Stimulated activated CD8-positive, alpha-beta memory T cell treated with anti-CD3 and anti-CD28 coated beads, Interleukin-12 subunit alpha, Interleukin-12 subunit beta, amount 100 ng/mL, for 24 hours (primary cell): ENCODE results near the gene CD80.

ENCODE experiments used
- DNase-seq: peaks from one replicate; pipeline ENCODE4 v3.0.0-alpha.2; 2020; ENCODE audit errors: extremely low read depth

Gene CD80

DNA sequence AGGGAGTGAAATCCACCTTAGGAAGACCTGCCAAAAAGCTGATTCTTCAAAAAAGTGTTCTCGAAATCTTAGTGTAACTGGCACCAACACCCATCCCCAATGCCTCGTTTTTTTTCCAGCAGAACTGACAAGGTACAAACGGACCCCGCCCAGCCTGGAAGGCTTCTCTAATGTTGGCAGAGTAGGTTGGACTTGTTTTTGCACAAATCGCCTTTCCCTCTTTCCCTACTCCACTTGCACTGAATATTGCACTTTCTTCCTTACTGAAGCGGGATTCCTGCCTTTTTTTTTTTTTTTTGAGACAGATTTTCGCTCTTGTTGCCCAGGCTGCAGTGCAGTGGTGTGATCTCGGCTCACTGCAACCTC lies 61.6 kb downstream of the CD80 start:
- no peak for DNase-seq

DNA sequence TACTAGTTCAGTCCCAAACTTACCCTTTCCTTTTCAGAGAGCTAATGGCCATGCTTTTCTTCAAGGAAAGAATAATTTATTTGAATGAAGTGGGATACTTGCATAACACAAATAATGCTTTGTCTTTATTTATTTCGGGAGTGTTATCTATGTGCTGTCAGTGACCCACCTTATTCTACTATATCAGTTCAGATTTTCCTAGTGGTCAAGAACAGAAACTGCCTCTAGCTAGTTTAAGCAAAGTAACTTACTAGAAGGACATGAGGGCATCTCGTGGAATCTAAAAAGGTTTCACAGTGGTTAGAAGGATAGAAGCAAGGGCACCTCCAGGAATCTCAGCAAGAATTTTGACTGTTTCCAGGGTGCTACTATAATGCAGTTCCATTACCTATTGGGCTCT lies 64.8 kb downstream of the CD80 start:
- DNase-seq: no peak

GRCh38 chr3:119492810-119493209 lies 66.6 kb downstream of the CD80 start:
- DNase-seq: no peak

DNA sequence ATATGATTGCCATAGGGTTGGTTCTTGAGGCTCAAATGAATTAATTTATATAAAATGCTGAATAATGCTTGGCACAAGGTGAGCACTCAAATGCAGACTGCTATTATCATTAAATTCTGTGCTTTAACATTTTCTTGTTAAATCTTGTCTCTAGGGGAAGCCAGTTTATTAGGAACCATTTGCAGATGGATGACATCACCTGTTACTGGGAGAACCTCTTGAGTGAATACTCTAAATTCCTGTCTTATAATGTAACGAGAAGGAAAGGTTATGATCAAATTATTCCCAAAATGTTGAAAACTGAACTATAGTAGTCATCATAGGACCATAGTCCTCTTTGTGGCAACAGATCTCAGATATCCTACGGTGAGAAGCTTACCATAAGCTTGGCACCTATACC lies 67.3 kb downstream of the CD80 start:
- DNase-seq: no peak

GRCh38 chr3:119490153-119490552 lies 69.3 kb downstream of the CD80 start:
- DNase-seq: no peak

GRCh38 chr3:119485563-119485962 lies 73.9 kb downstream of the CD80 start:
- no peak for DNase-seq

DNA sequence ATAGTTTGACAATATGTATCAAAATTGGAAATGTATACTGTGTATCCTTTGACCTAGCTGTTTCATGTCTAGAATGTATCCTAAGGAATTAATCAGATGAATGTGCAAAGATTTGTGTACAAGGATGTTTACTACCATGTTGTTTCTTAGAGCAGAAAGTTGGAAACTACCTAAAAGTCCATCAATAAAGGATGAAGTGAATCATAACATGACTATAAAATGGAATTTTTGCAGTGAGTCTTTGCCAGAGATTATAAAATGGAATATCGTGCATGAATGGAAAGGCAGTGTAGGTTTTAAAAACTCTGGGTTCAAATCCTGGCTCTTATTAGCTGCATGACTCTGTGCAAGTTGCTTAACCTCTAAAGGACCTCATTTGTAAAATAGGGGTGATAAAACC lies 76.3 kb downstream of the CD80 start:
- no peak for DNase-seq

DNA sequence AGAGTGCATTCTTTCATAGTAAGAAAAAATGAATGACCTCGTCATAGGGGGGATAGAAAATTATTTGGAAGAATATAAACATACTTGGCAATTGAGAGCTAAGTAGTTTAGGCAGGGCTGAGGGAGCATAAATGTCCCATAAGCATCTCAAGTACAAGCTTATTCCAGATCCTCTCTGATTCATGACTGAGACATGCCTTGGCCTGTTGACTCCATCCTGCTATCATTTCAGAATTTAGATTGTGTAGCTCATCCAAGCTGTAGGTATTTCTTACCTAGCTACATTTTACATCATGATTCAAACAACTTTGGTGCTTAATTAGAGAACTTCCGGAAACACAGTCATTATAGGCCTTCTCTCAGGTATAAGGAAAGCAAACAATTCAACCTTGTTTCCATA lies 78.3 kb downstream of the CD80 start:
- no peak for DNase-seq
